Measurements from ENCODE around the gene GABRB1. TPM values are rescaled to one million over a fixed set of nuclear protein-coding genes. Genes with fewer than 3 reads are reported as not detected.

GABRB1 gene
- total and polyA plus RNA-seq, 2 experiments from 2014 or later, result 0.26 to 0.97 TPM

- TF ChIP-seq STAT1 (IDR thresholded peaks at IDR 0.05; ENCODE audit: unreplicated experiment) (no peak), JUNB (IDR thresholded peaks at IDR 0.05; ENCODE audit: unreplicated experiment) (no peak), ZNF114 (CRISPR knock-in tag; IDR thresholded peaks at IDR 0.05) (no peak), CTCF (conservative IDR thresholded peaks at IDR 0.05; ENCODE audit: low read depth in 2 of 2) (no peak)
Measured at GRCh38 chr4:47104986-47105385, 73.6 kb downstream of the GABRB1 start (continued).

GRCh38 chr4:47106561-47106960 lies 75.2 kb downstream of the GABRB1 start:
- Histone ChIP-seq H3K36me3 (ENCODE audit: insufficient read depth) (no peaks in the 10 kb centered on the region), H3K79me2 (replicated peaks; ENCODE audit: insufficient read depth) (no peaks in the 10 kb centered on the region), H3K4me1 (ENCODE audit: insufficient read depth) (no peaks in the 10 kb centered on the region), H3K4me3 (no peak overlapping the region), H4K20me1 (replicated peaks; ENCODE audit: insufficient read depth) (no peaks in the 10 kb centered on the region), H3F3A (replicated peaks; ENCODE audit: low read depth) (no peaks in the 10 kb centered on the region), H3K9me2 (ENCODE audit: insufficient read depth) (no peaks in the 10 kb centered on the region), H3K27me3 (ENCODE audit: insufficient read depth) (no peaks in the 10 kb centered on the region), H3K27ac (ENCODE audit: low read depth) (no peak overlapping the region), H2AFZ (no peak overlapping the region), H3K4me2 (no peak overlapping the region)
- H3K4me1 Mint-ChIP-seq, result no peaks in the 10 kb centered on the region
- DNase-seq (ENCODE audit: low spot score), result no peak
- H3K9me3 Mint-ChIP-seq, result no peaks in the 10 kb centered on the region
- no peak for ATAC-seq
- no peak overlapping the region for H3K27ac Mint-ChIP-seq
- H3K4me3 Mint-ChIP-seq, result no peak overlapping the region
- H3K36me3 Mint-ChIP-seq (ENCODE audit: low read depth), result no peaks in the 10 kb centered on the region
- no peaks in the 10 kb centered on the region for H3K27me3 Mint-ChIP-seq (ENCODE audit: insufficient read depth, low read depth, poor library complexity)
- TF ChIP-seq ZNF331 (CRISPR knock-in tag; IDR thresholded peaks at IDR 0.05; ENCODE audit: low read depth) (no peak), ZNF462 (CRISPR knock-in tag; IDR thresholded peaks at IDR 0.05) (no peak), EZH2 (IDR thresholded peaks at IDR 0.05; ENCODE audit: low read depth, unreplicated experiment) (no peak), EZH2phosphoT487 (IDR thresholded peaks at IDR 0.05; ENCODE audit: unreplicated experiment) (no peak), ZNF114 (CRISPR knock-in tag; IDR thresholded peaks at IDR 0.05) (no peak), STAT1 (IDR thresholded peaks at IDR 0.05; ENCODE audit: unreplicated experiment) (no peak), CTCF (conservative IDR thresholded peaks at IDR 0.05; ENCODE audit: low read depth in 2 of 2) (no peak), JUNB (IDR thresholded peaks at IDR 0.05; ENCODE audit: unreplicated experiment) (no peak), REST (IDR thresholded peaks at IDR 0.05; ENCODE audit: unreplicated experiment) (no peak), ETS1 (IDR thresholded peaks at IDR 0.05) (no peak)

Data from GM23338 (cell line).